Common myeloid progenitor, CD34-positive (primary cell): ENCODE measurements around the gene PSME3.
A peak's percentile ranks its signal among the peaks of the same experiment; 100 is the strongest.

Source experiments
- CTCF ChIA-PET: fragments of 350-600 bp; sonication (Branson Sonifier 250); formaldehyde crosslinking; loops from one replicate; lab custom pipeline; 2021; ENCODE audit warnings: antibody characterized with exemption; lab: Charles Lee
- POLR2A ChIA-PET: fragments of 350-600 bp; sonication (Branson Sonifier 250); formaldehyde crosslinking; loops from one replicate; lab custom pipeline; 2021; ENCODE audit warnings: antibody characterized with exemption; lab: Charles Lee
- DNase-seq, 3 donors: peaks; one replicate each; pipeline versions ENCODE4 v3.0.0 to v3.0.0-alpha.2; 2013
- H3K27ac ChIP-seq, 2 experiments: 1 replicate in 1 of 2; 2 replicates in 1 of 2; pipeline ENCODE4 v1.7.0; 2013; ENCODE audit warnings: inconsistent platforms in 2 of 2, low read length in 2 of 2, mild to moderate bottlenecking in 2 of 2, low read depth in 1 of 2, moderate library complexity in 1 of 2; ENCODE audit not compliant: severe bottlenecking in 2 of 2, insufficient read depth in 1 of 2, poor library complexity in 1 of 2
- H3K27me3 ChIP-seq, 5 experiments: replicated peaks in 2 of 5; 1 replicate in 3 of 5; 2 replicates in 2 of 5; pipeline versions ENCODE4 v1.6.1 to v1.7.0; 2013; ENCODE audit warnings: low read length in 4 of 5, mild to moderate bottlenecking in 2 of 5, moderate library complexity in 2 of 5, inconsistent platforms in 1 of 5; ENCODE audit not compliant: insufficient read depth in 5 of 5, control insufficient read depth in 4 of 5
- H3K36me3 ChIP-seq, 4 experiments: 1 replicate in 2 of 4; 2 replicates in 2 of 4; pipeline versions ENCODE4 v1.6.1 to v1.7.0; 2013; ENCODE audit warnings: low read length in 3 of 4, control low read depth in 1 of 4, mild to moderate bottlenecking in 1 of 4; ENCODE audit not compliant: control insufficient read depth in 4 of 4, insufficient read depth in 4 of 4
- H3K4me1 ChIP-seq, 4 experiments: 1 replicate in 3 of 4; 2 replicates in 1 of 4; pipeline versions ENCODE4 v1.6.1 to v1.7.1; 2013; ENCODE audit warnings: low read length in 3 of 4, mild to moderate bottlenecking in 3 of 4, control low read depth in 1 of 4, inconsistent platforms in 1 of 4, moderate library complexity in 1 of 4; ENCODE audit not compliant: control insufficient read depth in 4 of 4, insufficient read depth in 4 of 4; ENCODE audit errors: control extremely low read depth in 1 of 4
- H3K4me3 ChIP-seq, 7 experiments: 1 replicate in 4 of 7; 2 replicates in 3 of 7; pipeline versions ENCODE4 v1.5.1 to v1.7.0; 2013; ENCODE audit warnings: mild to moderate bottlenecking in 7 of 7, low read length in 6 of 7, moderate library complexity in 6 of 7, inconsistent platforms in 2 of 7, low read depth in 2 of 7, control low read depth in 1 of 7; ENCODE audit not compliant: insufficient read depth in 4 of 7, control insufficient read depth in 1 of 7; ENCODE audit errors: extremely low read depth in 1 of 7
- H3K9me3 ChIP-seq, 5 experiments: 1 replicate in 4 of 5; 2 replicates in 1 of 5; pipeline versions ENCODE4 v1.6.1 to v1.7.1; 2013; ENCODE audit warnings: low read length in 4 of 5, mild to moderate bottlenecking in 2 of 5, inconsistent platforms in 1 of 5, low read depth in 1 of 5, moderate library complexity in 1 of 5; ENCODE audit not compliant: control insufficient read depth in 4 of 5, insufficient read depth in 2 of 5; ENCODE audit errors: control extremely low read depth in 1 of 5
- WGBS: methylation state at CpG from one replicate; pipeline ENCODE4 v1.1.5; 2013; ENCODE audit not compliant: insufficient coverage; 5-methylcytosine and 5-hydroxymethylcytosine counted together

The PSME3 gene

DNA sequence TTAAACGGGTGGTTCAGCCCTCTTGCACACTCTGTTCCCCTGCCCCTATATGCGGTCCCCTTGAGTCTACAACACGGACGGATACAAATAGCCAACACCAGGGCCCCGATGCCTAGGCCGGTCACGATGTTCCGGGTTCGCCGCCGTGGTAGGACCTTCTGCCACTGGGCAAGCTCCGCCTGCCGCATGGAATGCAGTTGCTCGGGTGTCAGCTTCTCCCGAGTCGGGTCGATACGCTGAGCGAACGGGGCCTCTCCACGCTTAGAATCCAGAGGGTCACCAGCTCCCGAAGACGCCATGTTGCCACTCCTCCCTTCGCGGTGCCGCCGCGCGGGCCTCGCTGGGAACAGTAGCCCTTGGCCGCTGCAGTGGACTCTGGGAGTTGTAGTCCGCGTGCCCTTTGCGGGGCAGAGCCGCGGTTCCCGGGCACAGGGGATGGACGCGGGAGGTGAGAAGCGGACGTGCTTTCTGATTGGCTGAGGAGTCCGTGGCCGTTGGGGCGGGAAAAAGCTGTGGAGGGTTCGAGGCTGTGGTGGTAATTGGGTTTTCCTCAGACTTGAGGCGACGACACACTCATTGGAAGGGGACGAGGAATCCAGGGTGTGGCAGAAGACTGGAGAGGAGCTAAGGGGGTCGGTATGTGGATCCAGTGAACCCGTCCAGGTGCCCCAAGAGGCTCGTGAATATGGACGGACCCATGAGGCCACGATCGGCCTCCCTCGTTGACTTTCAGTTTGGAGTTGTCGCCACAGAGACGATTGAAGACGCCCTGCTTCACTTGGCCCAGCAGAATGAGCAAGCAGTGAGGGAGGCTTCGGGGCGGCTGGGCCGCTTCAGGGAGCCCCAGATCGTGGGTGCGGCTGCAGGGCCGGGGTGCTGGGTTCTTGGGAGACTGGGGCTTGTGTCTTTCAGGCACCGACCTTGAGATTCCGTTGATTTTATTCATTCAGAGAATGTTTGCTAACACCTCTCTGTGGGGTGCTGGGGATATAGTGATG is 34.5 kb upstream of the PSME3 start, which contains the start of the genes CNTD1 and COA3:
TSS of gene CNTD1 (plus strand) at position 479 of the 998 bp plus-strand sequence. CDS start at position 686, 207 bp downstream.
TSS of gene COA3 (minus strand) at position 322 of the 998 bp plus-strand sequence. CDS start at position 299, 23 bp downstream.
- Histone ChIP-seq H3K4me1 (peaks cover 6 to 25% (median 20%) of the 10 kb centered on the region in 4 experiments), H3K4me3 (peak within 1 kb of the TSS; percentile 86 to 100 (median 93)), H3K9me3 (no peaks in the 10 kb centered on the region), H3K36me3 (peaks cover 0 to 8% (median 4%) of the 10 kb centered on the region in 4 experiments), H3K27ac (peak within 1 kb of the TSS in 1 of 2 experiments; percentile 67), H3K27me3 (no peaks in the 10 kb centered on the region)
- ChIA-PET POLR2A (interaction anchor here (0.5 kb wide), 1 partner anchor 216 kb away, joined by 4 read pairs; no protein-coding TSS in a partner anchor), CTCF (interaction anchor here (0.7 to 1.2 kb wide), 3 partner anchors 12 to 25 kb away, joined by 3 read pairs; partner anchors contain the start of gene BECN1)
- DNase-seq = peak; percentile 71 to 77 (median 72)
- WGBS = 26% methylated on average over 62 of the region's 66 CpGs

DNA sequence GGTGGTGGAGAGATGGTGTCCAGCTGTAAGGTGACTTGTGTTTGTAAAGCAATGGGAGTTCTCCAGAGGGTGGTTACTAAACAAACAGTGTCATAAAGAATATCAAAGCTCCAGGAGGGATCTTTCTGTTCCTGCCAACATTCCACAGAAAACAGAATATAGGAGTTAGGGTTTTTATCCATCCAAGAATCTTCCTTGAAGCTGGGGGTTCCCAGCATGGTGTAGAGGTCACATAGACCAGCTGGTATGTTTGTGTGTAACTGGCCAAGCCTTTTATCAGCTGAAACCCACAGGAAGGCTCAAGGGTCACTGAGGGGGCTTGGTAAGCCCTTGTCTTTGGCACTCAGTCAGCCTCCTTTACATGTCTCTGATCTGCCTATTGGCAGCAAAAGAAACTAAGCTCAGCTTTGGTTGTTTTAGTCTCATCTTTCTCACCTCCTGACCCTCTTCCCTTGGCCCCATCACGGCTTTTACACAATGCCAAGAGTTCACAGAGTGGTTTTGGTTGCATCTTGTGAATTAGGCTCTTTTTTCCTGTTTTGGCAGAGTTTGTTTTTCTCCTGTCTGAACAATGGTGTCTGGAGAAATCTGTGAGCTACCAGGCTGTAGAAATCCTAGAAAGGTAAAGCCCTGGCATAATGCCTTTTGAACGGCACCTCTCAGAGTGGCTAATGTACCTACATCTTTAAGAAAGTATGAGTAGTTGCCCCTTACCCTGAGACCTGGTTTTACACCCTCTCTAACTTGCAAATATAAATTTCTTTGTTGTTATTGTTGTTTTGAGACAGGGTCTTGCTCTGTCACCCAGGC is 29.9 kb upstream of the PSME3 start:
- Histone ChIP-seq H3K4me1 (peaks cover 0 to 6% (median 2%) of the 10 kb centered on the region in 4 experiments), H3K9me3 (no peaks in the 10 kb centered on the region), H3K27ac (no peak overlapping the region), H3K4me3 (no peak overlapping the region), H3K27me3 (no peaks in the 10 kb centered on the region), H3K36me3 (no peaks in the 10 kb centered on the region)
- ChIA-PET CTCF (interaction anchor here (1.2 to 1.6 kb wide), 3 partner anchors 12 to 16 kb away, joined by 3 to 5 read pairs (median 3); no protein-coding TSS in a partner anchor), POLR2A (interaction anchor here (0.6 to 1.0 kb wide), 3 partner anchors 8 to 1284 kb away, joined by 3 to 5 read pairs (median 3); no protein-coding TSS in a partner anchor)
- DNase-seq = no peak
- no CpG with 5 or more reads among the region's 2 CpGs for WGBS

DNA sequence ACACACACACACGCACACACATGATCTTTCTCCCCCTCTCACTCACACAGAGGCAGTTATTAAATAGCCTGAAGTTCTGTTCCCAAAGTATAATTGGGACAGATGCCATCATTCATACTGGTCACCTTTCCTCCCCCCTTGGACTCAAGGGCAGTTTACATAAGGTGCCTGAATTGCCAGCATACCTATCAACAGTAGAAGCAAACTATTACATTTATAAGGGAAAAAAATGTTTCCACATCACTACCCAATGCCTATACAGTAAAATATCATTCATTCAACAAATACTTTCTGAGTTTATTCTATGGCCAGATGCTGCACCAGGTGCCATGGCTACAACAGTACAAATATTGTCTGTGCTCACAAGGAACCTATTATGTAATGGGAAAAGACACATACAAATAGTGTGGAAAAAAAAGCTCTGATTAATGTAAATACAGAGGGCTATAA is 28.3 kb upstream of the PSME3 start:
- no CpG with 5 or more reads among the region's 1 CpG for WGBS
- no peak for DNase-seq
- Histone ChIP-seq H3K36me3 (peaks cover 3 to 9% (median 6%) of the 10 kb centered on the region in 4 experiments), H3K4me3 (no peak overlapping the region), H3K4me1 (no peaks in the 10 kb centered on the region), H3K27ac (no peak overlapping the region), H3K27me3 (no peaks in the 10 kb centered on the region), H3K9me3 (no peaks in the 10 kb centered on the region)
- ChIA-PET POLR2A (no interaction called here), CTCF (interaction anchor here (0.7 to 1.0 kb wide), 3 partner anchors 10 to 32 kb away, joined by 3 to 6 read pairs (median 3); partner anchors contain the start of gene VPS25)

GRCh38 chr17:42806249-42806648 is 26.9 kb upstream of the PSME3 start:
- no CpG with 5 or more reads among the region's 1 CpG for WGBS
- H3K4me3 ChIP-seq = no peak overlapping the region
- POLR2A ChIA-PET = no interaction called here

GRCh38 chr17:42809250-42809649 is 23.9 kb upstream of the PSME3 start:
- no peak overlapping the region for H3K4me3 ChIP-seq
- ChIA-PET CTCF (interaction anchor here (1.3 to 6.6 kb wide), 2 partner anchors 12 to 15 kb away, joined by 3 to 51 read pairs; partner anchors contain the start of gene BECN1), POLR2A (interaction anchor here (0.6 kb wide), 1 partner anchor 16 kb away, joined by 3 read pairs; no protein-coding TSS in a partner anchor)
- WGBS = 94% methylated on average over 3 of the region's 3 CpGs
- H3K4me1 ChIP-seq = no peaks in the 10 kb centered on the region
- H3K27ac ChIP-seq = no peak overlapping the region
- no peak for DNase-seq
- peaks cover 16 to 35% (median 26%) of the 10 kb centered on the region in 4 experiments for H3K36me3 ChIP-seq
- no peaks in the 10 kb centered on the region for H3K9me3 ChIP-seq
- H3K27me3 ChIP-seq = no peaks in the 10 kb centered on the region

More at GRCh38 chr17:42806249-42806648, 26.9 kb upstream of the PSME3 start:
- no peaks in the 10 kb centered on the region for H3K27me3 ChIP-seq
- no peaks in the 10 kb centered on the region for H3K9me3 ChIP-seq
- no peak overlapping the region for H3K27ac ChIP-seq
- DNase-seq = no peak
- H3K4me1 ChIP-seq = no peaks in the 10 kb centered on the region
- peaks cover 6 to 21% (median 14%) of the 10 kb centered on the region in 4 experiments for H3K36me3 ChIP-seq
- CTCF ChIA-PET = interaction anchor here (1.0 to 6.6 kb wide), 2 partner anchors 15 to 33 kb away, joined by 3 to 51 read pairs; partner anchors contain the start of genes BECN1 and VPS25
